HL-60 (cell line): ENCODE measurements around the gene MCUB.

Source experiments
- CTCF ChIP-seq: IDR thresholded peaks from one replicate; pipeline ENCODE4 v1.5.1; 2011; ENCODE audit warnings: low read length, control low read depth, inconsistent platforms; ENCODE audit not compliant: insufficient read depth
- POLR2AphosphoS5 ChIP-seq: IDR thresholded peaks from 2 replicates; pipeline ENCODE4 v1.6.1; 2012; ENCODE audit warnings: low read depth
- REST ChIP-seq: IDR thresholded peaks from 2 replicates; pipeline ENCODE4 v1.6.1; 2012; ENCODE audit warnings: low read depth; ENCODE audit not compliant: insufficient replicate concordance
- SPI1 ChIP-seq: IDR thresholded peaks from 2 replicates; pipeline ENCODE4 v1.6.1; 2012; ENCODE audit warnings: low read depth, mild to moderate bottlenecking, borderline replicate concordance

DNA sequence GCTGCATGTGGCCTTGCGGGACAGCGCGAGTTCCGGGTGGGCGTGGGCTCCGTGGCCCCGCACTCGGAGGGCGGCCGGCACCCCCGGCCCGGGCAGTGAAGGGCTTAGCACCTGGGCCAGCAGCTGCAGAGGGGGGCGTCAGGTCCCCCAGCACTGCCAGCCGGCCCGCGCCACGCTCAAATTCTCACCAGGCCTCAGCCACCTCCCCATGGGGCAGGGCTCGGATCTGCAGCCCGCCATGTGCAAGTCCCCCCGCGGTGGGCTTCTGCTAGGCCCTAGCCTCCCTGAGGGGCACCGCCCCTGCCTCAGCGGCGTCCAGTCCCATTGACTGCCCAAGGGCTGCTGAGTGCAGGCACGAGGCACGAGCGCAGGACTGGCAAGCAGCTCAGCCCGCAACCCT, 2.6 kb upstream of the MCUB start:
- no peak for TF ChIP-seq CTCF
- TF ChIP-seq POLR2AphosphoS5 = no peak
- no peak for TF ChIP-seq SPI1
- no peak for TF ChIP-seq REST
